Subcutaneous abdominal adipose tissue (tissue), 5 donors: Measurements from ENCODE around the gene CRYGA.
"Not testable (repeated sequence)": the region's sequence is repeated elsewhere in the genome, so short reads cannot be mapped to it uniquely, and the experiment has no call there.

ENCODE experiments used
- H3K27ac ChIP-seq: one replicate; pipeline ENCODE4 v1.7.0; 2013; ENCODE audit warnings: low read depth, mild to moderate bottlenecking, inconsistent platforms, low read length, moderate library complexity
- H3K27me3 ChIP-seq, 5 donors: one replicate each; pipeline ENCODE4 v1.7.0; 2013; ENCODE audit warnings: low read length in 5 of 5, inconsistent platforms in 1 of 5; ENCODE audit not compliant: control insufficient read depth in 5 of 5, insufficient read depth in 4 of 5
- H3K36me3 ChIP-seq, 5 donors: one replicate each; pipeline ENCODE4 v1.7.0; 2013; ENCODE audit warnings: low read length in 5 of 5; ENCODE audit not compliant: control insufficient read depth in 5 of 5, insufficient read depth in 5 of 5
- H3K4me1 ChIP-seq, 5 donors: one replicate each; pipeline ENCODE4 v1.7.0; 2013; ENCODE audit warnings: low read length in 5 of 5, mild to moderate bottlenecking in 3 of 5, moderate library complexity in 1 of 5; ENCODE audit not compliant: control insufficient read depth in 5 of 5, insufficient read depth in 5 of 5
- H3K4me3 ChIP-seq, 5 donors: one replicate each; pipeline ENCODE4 v1.7.0; 2013; ENCODE audit warnings: low read length in 5 of 5, low read depth in 1 of 5
- H3K9ac ChIP-seq, 5 donors: one replicate each; pipeline ENCODE4 v1.7.0; 2013; ENCODE audit warnings: low read length in 5 of 5, mild to moderate bottlenecking in 4 of 5, moderate library complexity in 3 of 5
- H3K9me3 ChIP-seq, 5 donors: one replicate each; pipeline ENCODE4 v1.7.0; 2013; ENCODE audit warnings: low read length in 5 of 5; ENCODE audit not compliant: control insufficient read depth in 5 of 5
- donor health status: healthy.
- donor health status: healthy.
- donor health status: healthy.
- donor health status: healthy.
- donor health status: healthy.

The CRYGA gene

GRCh38 chr2:208142925-208143799 lies 20.2 kb downstream of the CRYGA start:
- H3K9me3 ChIP-seq, result peaks cover 0 to 2% (median 0%) of the 10 kb centered on the region in 5 donors
- H3K36me3 ChIP-seq, result no peaks in the 10 kb centered on the region
- no peak overlapping the region for H3K27ac ChIP-seq
- H3K27me3 ChIP-seq, result no peaks in the 10 kb centered on the region
- H3K9ac ChIP-seq, result no peak overlapping the region
- no peaks in the 10 kb centered on the region for H3K4me1 ChIP-seq
- no peak overlapping the region for H3K4me3 ChIP-seq

- no peak overlapping the region for H3K27ac ChIP-seq
- H3K4me3 ChIP-seq, result no peak overlapping the region
- no peaks in the 10 kb centered on the region for H3K27me3 ChIP-seq
- H3K36me3 ChIP-seq, result no peaks in the 10 kb centered on the region
- peaks cover 0 to 3% (median 0%) of the 10 kb centered on the region in 5 donors for H3K9me3 ChIP-seq
- no peaks in the 10 kb centered on the region for H3K4me1 ChIP-seq
- no peak overlapping the region for H3K9ac ChIP-seq
Observed at GRCh38 chr2:208142240-208142924, 21.0 kb downstream of the CRYGA start.

- H3K27ac ChIP-seq, result no peak overlapping the region
- H3K27me3 ChIP-seq, result no peaks in the 10 kb centered on the region
- peaks cover 0 to 3% (median 0%) of the 10 kb centered on the region in 5 donors for H3K9me3 ChIP-seq
- H3K36me3 ChIP-seq, result no peaks in the 10 kb centered on the region
- no peaks in the 10 kb centered on the region for H3K4me1 ChIP-seq
- no peak overlapping the region for H3K9ac ChIP-seq
- no peak overlapping the region for H3K4me3 ChIP-seq
Observed at GRCh38 chr2:208139447-208139846, 23.9 kb downstream of the CRYGA start.

- not testable (repeated sequence) for H3K36me3 ChIP-seq, H3K4me3 ChIP-seq, H3K4me1 ChIP-seq, H3K9ac ChIP-seq, H3K27me3 ChIP-seq, H3K27ac ChIP-seq, H3K9me3 ChIP-seq
Observed at GRCh38 chr2:208138334-208138733, 25.1 kb downstream of the CRYGA start.

GRCh38 chr2:208136716-208137094 lies 26.7 kb downstream of the CRYGA start:
- Histone ChIP-seq H3K4me1 (no peaks in the 10 kb centered on the region), H3K27ac (no peak overlapping the region), H3K9ac (no peak overlapping the region)

GRCh38 chr2:208135794-208136715 lies 27.3 kb downstream of the CRYGA start:
- H3K9me3 ChIP-seq, result peaks cover 0 to 3% (median 0%) of the 10 kb centered on the region in 5 donors
- H3K27ac ChIP-seq, result no peak overlapping the region
- H3K4me3 ChIP-seq, result no peak overlapping the region
- H3K36me3 ChIP-seq, result no peaks in the 10 kb centered on the region
- no peak overlapping the region for H3K9ac ChIP-seq
- no peaks in the 10 kb centered on the region for H3K4me1 ChIP-seq
- no peaks in the 10 kb centered on the region for H3K27me3 ChIP-seq

More at GRCh38 chr2:208136716-208137094, 26.7 kb downstream of the CRYGA start:
- no peaks in the 10 kb centered on the region for H3K36me3 ChIP-seq
- no peaks in the 10 kb centered on the region for H3K27me3 ChIP-seq
- H3K4me3 ChIP-seq, result no peak overlapping the region
- H3K9me3 ChIP-seq, result peaks cover 0 to 3% (median 0%) of the 10 kb centered on the region in 5 donors

- no peak overlapping the region for H3K9ac ChIP-seq
- H3K4me1 ChIP-seq, result no peaks in the 10 kb centered on the region
- peaks cover 0 to 3% (median 0%) of the 10 kb centered on the region in 5 donors for H3K9me3 ChIP-seq
Observed at GRCh38 chr2:208134928-208135586, 28.3 kb downstream of the CRYGA start.

GRCh38 chr2:208130712-208131110 lies 32.7 kb downstream of the CRYGA start:
- H3K27me3 ChIP-seq, result peaks cover 0 to 3% (median 0%) of the 10 kb centered on the region in 5 donors
- H3K4me3 ChIP-seq, result no peak overlapping the region

More at GRCh38 chr2:208134928-208135586, 28.3 kb downstream of the CRYGA start:
- no peak overlapping the region for H3K4me3 ChIP-seq
- H3K36me3 ChIP-seq, result no peaks in the 10 kb centered on the region
- no peaks in the 10 kb centered on the region for H3K27me3 ChIP-seq
- H3K27ac ChIP-seq, result no peak overlapping the region

More at GRCh38 chr2:208130712-208131110, 32.7 kb downstream of the CRYGA start:
- H3K9me3 ChIP-seq, result peaks cover 0 to 7% (median 0%) of the 10 kb centered on the region in 5 donors
- no peaks in the 10 kb centered on the region for H3K4me1 ChIP-seq
- H3K27ac ChIP-seq, result no peak overlapping the region
- no peak overlapping the region for H3K9ac ChIP-seq
- no peaks in the 10 kb centered on the region for H3K36me3 ChIP-seq
